Thyroid gland (tissue), 4 donors: ENCODE results near the gene CIRBP. TPM values are rescaled to one million over a fixed set of nuclear protein-coding genes. Genes with fewer than 3 reads are reported as not detected.
A peak's percentile ranks its signal among the peaks of the same experiment; 100 is the strongest.

Experiments
- DNase-seq, 2 donors: peaks; one replicate each; pipeline ENCODE4 v3.0.0-alpha.2; 2019
- H3K27ac ChIP-seq, 3 donors: fragments of 200-600 bp; sonication (generic); 1 replicate in 2 of 3; 2 replicates in 1 of 3; pipeline ENCODE4 v1.5.1; 2016 to 2019; ENCODE audit warnings: mild to moderate bottlenecking in 1 of 3, moderate library complexity in 1 of 3
- H3K27me3 ChIP-seq: fragments of 200-600 bp; sonication (generic); one replicate; pipeline ENCODE4 v1.5.1; 2019
- H3K36me3 ChIP-seq, 2 donors: fragments of 200-600 bp; sonication (generic); one replicate each; pipeline ENCODE4 v1.5.1; 2016 to 2019
- H3K4me1 ChIP-seq, 2 donors: fragments of 200-600 bp; sonication (generic); one replicate each; pipeline ENCODE4 v1.5.1; 2017 to 2019
- H3K4me3 ChIP-seq, 3 donors: fragments of 200-600 bp; sonication (generic); replicated peaks in 1 of 3; 1 replicate in 2 of 3; 2 replicates in 1 of 3; pipeline ENCODE4 v1.5.1; 2016; ENCODE audit warnings: mild to moderate bottlenecking in 1 of 3
- H3K9me3 ChIP-seq: fragments of 200-600 bp; sonication (generic); one replicate; pipeline ENCODE4 v1.5.1; 2017
- CTCF ChIP-seq, 6 experiments: fragments of 200-600 bp in 3 of 6; fragments of 450-650 bp in 3 of 6; sonication (generic) in 3 of 6; IDR thresholded peaks; one replicate each; pipeline ENCODE4 v1.5.1; 2016 to 2019; ENCODE audit warnings: antibody characterized with exemption in 6 of 6, mild to moderate bottlenecking in 2 of 6, inconsistent platforms in 1 of 6, moderate library complexity in 1 of 6
- POLR2A ChIP-seq, 2 donors: fragments of 450-650 bp; IDR thresholded peaks; one replicate each; pipeline ENCODE4 v1.6.1; 2017; ENCODE audit warnings: antibody characterized with exemption in 2 of 2, mild to moderate bottlenecking in 2 of 2, moderate library complexity in 1 of 2
- WGBS, 2 donors: methylation state at CpG; one replicate each; pipeline ENCODE4 v1.1.5; 2017; 5-methylcytosine and 5-hydroxymethylcytosine counted together
- intact Hi-C: fragments of 100-400 bp; cut with DNase I; formaldehyde crosslinking; loops from one replicate; pipeline ENCODE4 v1.15.1; 2023
- total RNA-seq, 4 donors: library from RNA; depleted of rRNA; stranded (reverse); fragments of >200 nt; gene quantifications; one replicate each; pipeline ENCODE4 v1.2.3, GENCODE V29; 2016

CIRBP gene
- total RNA-seq, 4 donors from 2014 or later = 679 to 1,194 (median 893) TPM

DNA sequence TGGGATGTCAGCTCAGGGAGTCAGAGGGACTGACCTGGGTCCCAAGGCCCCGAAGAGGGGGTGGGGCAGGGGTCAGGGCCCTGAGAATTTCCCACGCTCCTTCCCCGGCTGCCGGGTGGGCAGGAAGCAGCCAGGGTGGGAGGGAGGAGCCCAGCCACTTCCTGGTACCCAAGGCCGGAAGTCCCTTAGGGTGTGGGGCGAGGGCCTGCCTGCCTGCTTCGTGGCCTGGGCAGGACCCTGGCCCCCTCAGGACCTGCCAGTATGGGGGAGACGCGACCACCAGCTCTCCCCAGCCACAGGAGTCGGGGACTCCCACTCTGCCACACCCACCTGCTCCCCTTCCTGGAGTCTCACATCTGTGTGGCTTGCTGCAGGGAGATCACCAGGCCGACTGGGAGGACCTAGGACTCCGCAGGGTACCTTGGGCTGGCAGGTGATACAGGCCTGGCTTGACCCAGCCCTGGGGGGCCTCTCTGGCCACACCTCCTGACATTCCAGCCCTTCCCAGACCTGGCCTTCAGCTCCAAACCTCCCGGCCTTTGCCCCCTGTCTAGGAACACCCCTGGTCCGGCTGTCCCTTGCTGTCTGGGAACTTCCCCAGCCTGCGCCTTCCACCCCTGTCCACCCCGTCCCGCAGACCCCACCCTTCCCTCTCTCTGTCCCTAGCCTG lies 9.8 kb upstream of the CIRBP start:
- Histone ChIP-seq H3K4me3 (no peak overlapping the region), H3K9me3 (no peaks in the 10 kb centered on the region), H3K27ac (peak overlapping the region; percentile 91 to 97 (median 96)), H3K27me3 (no peaks in the 10 kb centered on the region), H3K4me1 (peaks cover 32 to 81% of the 10 kb centered on the region in 2 donors), H3K36me3 (peaks cover 34 to 45% of the 10 kb centered on the region in 2 donors)
- WGBS, 2 donors = 55 to 60% methylated on average over 14 to 16 of the region's 17 CpGs
- intact Hi-C loops = no loop called here
- DNase-seq = peak; percentile 38 to 50
- TF ChIP-seq CTCF (IDR thresholded peaks at IDR 0.05) (no peak), POLR2A (IDR thresholded peaks at IDR 0.05) (no peak)

- Histone ChIP-seq H3K4me3 (peak overlapping the region in 1 of 3 donors; percentile 71), H3K27ac (peak overlapping the region; percentile 91 to 97 (median 96)), H3K4me1 (peaks cover 32 to 77% of the 10 kb centered on the region in 2 donors), H3K36me3 (peaks cover 26 to 37% of the 10 kb centered on the region in 2 donors), H3K27me3 (no peaks in the 10 kb centered on the region), H3K9me3 (no peaks in the 10 kb centered on the region)
- WGBS, 2 donors = 24 to 44% methylated on average over 7 to 10 of the region's 33 CpGs
- DNase-seq = no peak
- intact Hi-C loops = no loop called here
- TF ChIP-seq POLR2A (IDR thresholded peaks at IDR 0.05) (no peak), CTCF (IDR thresholded peaks at IDR 0.05) (no peak)
Observed at GRCh38 chr19:1259876-1260748, 9.0 kb upstream of the CIRBP start.

GRCh38 chr19:1260749-1261537 lies 8.2 kb upstream of the CIRBP start:
- Histone ChIP-seq H3K4me1 (peaks cover 40 to 77% of the 10 kb centered on the region in 2 donors), H3K36me3 (peaks cover 18 to 29% of the 10 kb centered on the region in 2 donors), H3K4me3 (peak overlapping the region in 2 of 3 donors; percentile 49 to 71), H3K27ac (peak overlapping the region; percentile 95 to 97 (median 96)), H3K27me3 (no peaks in the 10 kb centered on the region), H3K9me3 (no peaks in the 10 kb centered on the region)
- intact Hi-C loops = no loop called here
- 1% methylated on average over 9 to 52 of the region's 83 CpGs for WGBS, 2 donors
- TF ChIP-seq CTCF (IDR thresholded peaks at IDR 0.05) = no peak
- TF ChIP-seq POLR2A (IDR thresholded peaks at IDR 0.05) = peak; percentile 15 to 88
- peak; percentile 95 to 96 for DNase-seq

DNA sequence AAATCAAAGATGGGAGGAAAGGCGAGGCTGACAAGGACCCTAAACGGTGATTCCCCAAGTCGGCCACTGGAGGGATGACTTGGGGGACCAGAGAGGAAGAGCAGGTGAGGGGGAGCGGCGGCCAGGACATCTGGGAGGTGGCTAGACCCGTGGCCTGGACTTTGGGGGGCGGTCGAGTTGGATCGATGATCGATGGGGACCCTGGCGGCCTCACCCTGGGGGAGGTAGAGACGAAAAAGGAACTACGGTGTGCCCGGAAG lies 7.7 kb upstream of the CIRBP start:
- Histone ChIP-seq H3K36me3 (peaks cover 14 to 24% of the 10 kb centered on the region in 2 donors), H3K27ac (peak overlapping the region; percentile 95 to 97 (median 96)), H3K4me3 (peak overlapping the region in 1 of 3 donors; percentile 71), H3K4me1 (peaks cover 46 to 81% of the 10 kb centered on the region in 2 donors), H3K9me3 (no peaks in the 10 kb centered on the region), H3K27me3 (no peaks in the 10 kb centered on the region)
- no peak for TF ChIP-seq CTCF (IDR thresholded peaks at IDR 0.05)
- no peak for TF ChIP-seq POLR2A (IDR thresholded peaks at IDR 0.05)
- intact Hi-C loops = no loop called here
- DNase-seq = no peak
- WGBS, 2 donors = 18 to 24% methylated on average over 14 of the region's 14 CpGs
